ENCODE data around the gene SPARCL1. TPM values are rescaled to one million over a fixed set of nuclear protein-coding genes. Genes with fewer than 3 reads are reported as not detected.

SPARCL1 gene
- total and polyA plus RNA-seq, 2 donors (not counting 1 experiment from before 2014, with no cell fraction given) = 0.64 to 4.1 TPM

DNA sequence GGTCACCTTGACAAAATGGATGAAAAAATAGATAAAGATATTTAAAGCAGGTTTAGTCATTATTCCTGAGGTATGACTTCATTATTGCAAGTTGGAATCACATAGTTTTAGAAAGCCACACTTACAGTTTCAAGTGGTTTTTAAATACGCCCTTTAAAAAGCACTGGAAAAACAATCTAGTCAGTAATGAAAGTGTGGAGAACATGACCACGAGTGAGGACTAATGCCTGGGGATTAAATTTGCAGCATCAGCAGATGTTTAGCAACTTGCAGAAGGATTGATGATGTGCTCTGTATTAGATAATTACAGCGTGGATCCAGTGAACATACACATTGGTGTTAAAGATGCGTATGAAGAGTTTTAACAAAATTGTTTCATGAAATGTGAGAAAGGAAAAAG, 5.9 kb downstream of the SPARCL1 start:
- DNase-seq (ENCODE audit: low read depth in 2 of 2) = peak in 1 of 2 donors; percentile 65
- H3K79me2 ChIP-seq (ENCODE audit: control insufficient read depth, insufficient read depth, low read length) = no peaks in the 10 kb centered on the region
- H3K27ac ChIP-seq (ENCODE audit: insufficient read depth, low read length) = no peak overlapping the region
- H2AFZ ChIP-seq (ENCODE audit: low read length) = no peak overlapping the region
- H3K4me2 ChIP-seq (ENCODE audit: extremely low read depth, insufficient read depth, low read length) = no peak overlapping the region
- H4K20me1 ChIP-seq (ENCODE audit: control insufficient read depth, extremely low read depth, insufficient read depth, low read length) = no peaks in the 10 kb centered on the region
- H3K4me1 ChIP-seq (ENCODE audit: control insufficient read depth, extremely low read depth, insufficient read depth, low read length) = no peaks in the 10 kb centered on the region
- no peak overlapping the region for H3K4me3 ChIP-seq (replicated peaks in 1 of 4; ENCODE audit: control extremely low read depth in 1 of 4, insufficient read depth in 1 of 4, low read depth in 3 of 4, low read length in 4 of 4)
- TF ChIP-seq EZH2 (IDR thresholded peaks at IDR 0.05; ENCODE audit: low read length, missing control alignments) = no peak
- TF ChIP-seq, protein P1, sequence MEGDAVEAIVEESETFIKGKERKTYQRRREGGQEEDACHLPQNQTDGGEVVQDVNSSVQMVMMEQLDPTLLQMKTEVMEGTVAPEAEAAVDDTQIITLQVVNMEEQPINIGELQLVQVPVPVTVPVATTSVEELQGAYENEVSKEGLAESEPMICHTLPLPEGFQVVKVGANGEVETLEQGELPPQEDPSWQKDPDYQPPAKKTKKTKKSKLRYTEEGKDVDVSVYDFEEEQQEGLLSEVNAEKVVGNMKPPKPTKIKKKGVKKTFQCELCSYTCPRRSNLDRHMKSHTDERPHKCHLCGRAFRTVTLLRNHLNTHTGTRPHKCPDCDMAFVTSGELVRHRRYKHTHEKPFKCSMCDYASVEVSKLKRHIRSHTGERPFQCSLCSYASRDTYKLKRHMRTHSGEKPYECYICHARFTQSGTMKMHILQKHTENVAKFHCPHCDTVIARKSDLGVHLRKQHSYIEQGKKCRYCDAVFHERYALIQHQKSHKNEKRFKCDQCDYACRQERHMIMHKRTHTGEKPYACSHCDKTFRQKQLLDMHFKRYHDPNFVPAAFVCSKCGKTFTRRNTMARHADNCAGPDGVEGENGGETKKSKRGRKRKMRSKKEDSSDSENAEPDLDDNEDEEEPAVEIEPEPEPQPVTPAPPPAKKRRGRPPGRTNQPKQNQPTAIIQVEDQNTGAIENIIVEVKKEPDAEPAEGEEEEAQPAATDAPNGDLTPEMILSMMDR (conservative IDR thresholded peaks at IDR 0.05 in 1 of 2, IDR thresholded peaks at IDR 0.05 in 1 of 2; ENCODE audit: low read depth in 1 of 2, low read length in 2 of 2) = no peak
- no peak overlapping the region for H3K9ac ChIP-seq (ENCODE audit: insufficient read depth, low read length)
- no peaks in the 10 kb centered on the region for H3K36me3 ChIP-seq (ENCODE audit: control insufficient read depth, insufficient read depth, low read length)
- no peaks in the 10 kb centered on the region for H3K27me3 ChIP-seq (ENCODE audit: control insufficient read depth, insufficient read depth, low read length)
- H3K9me3 ChIP-seq (ENCODE audit: control insufficient read depth, insufficient read depth, low read depth, low read length) = no peaks in the 10 kb centered on the region

DNA sequence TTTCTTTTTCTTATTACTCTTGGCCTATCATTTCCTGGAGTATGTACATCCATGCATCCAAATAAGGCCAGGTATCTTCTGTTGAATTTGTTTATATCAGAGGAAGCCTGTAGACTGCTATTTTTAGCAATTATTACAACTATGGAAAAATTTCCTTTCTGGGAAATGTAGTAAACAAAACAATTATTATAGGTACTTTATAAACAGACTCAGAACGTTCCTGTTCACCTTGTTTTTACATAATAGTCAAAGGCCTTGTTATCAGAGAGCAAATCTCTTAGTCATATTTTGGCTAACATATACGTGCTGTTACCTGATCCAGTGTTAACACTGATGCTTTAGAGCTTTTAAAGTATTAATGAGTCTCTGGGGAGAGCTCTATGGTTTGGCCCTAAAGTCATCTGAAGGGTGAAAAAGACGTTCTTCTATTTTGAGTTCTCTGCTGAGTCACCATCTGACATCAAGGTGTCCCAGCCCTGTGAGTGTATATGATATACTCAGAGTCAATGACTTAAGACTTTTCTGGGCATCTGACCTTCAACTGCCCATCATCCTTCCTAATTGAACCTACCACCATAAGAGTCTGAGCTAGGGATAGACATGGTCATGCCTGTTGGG, 7.3 kb downstream of the SPARCL1 start:
- no peaks in the 10 kb centered on the region for H4K20me1 ChIP-seq (ENCODE audit: control insufficient read depth, extremely low read depth, insufficient read depth, low read length)
- no peaks in the 10 kb centered on the region for H3K79me2 ChIP-seq (ENCODE audit: control insufficient read depth, insufficient read depth, low read length)
- no peak overlapping the region for H3K4me3 ChIP-seq (replicated peaks in 1 of 4; ENCODE audit: control extremely low read depth in 1 of 4, insufficient read depth in 1 of 4, low read depth in 3 of 4, low read length in 4 of 4)
- no peaks in the 10 kb centered on the region for H3K36me3 ChIP-seq (ENCODE audit: control insufficient read depth, insufficient read depth, low read length)
- TF ChIP-seq EZH2 (IDR thresholded peaks at IDR 0.05; ENCODE audit: low read length, missing control alignments) = no peak
- no peak overlapping the region for H3K27ac ChIP-seq (ENCODE audit: insufficient read depth, low read length)
- H3K27me3 ChIP-seq (ENCODE audit: control insufficient read depth, insufficient read depth, low read length) = no peaks in the 10 kb centered on the region
- H3K9ac ChIP-seq (ENCODE audit: insufficient read depth, low read length) = no peak overlapping the region
- peak; percentile 65 to 78 for DNase-seq (ENCODE audit: low read depth in 2 of 2)
- H3K9me3 ChIP-seq (ENCODE audit: control insufficient read depth, insufficient read depth, low read depth, low read length) = no peaks in the 10 kb centered on the region
- H3K4me2 ChIP-seq (ENCODE audit: extremely low read depth, insufficient read depth, low read length) = peak overlapping the region; percentile 8
- no peaks in the 10 kb centered on the region for H3K4me1 ChIP-seq (ENCODE audit: control insufficient read depth, extremely low read depth, insufficient read depth, low read length)
- H2AFZ ChIP-seq (ENCODE audit: low read length) = no peak overlapping the region

DNA sequence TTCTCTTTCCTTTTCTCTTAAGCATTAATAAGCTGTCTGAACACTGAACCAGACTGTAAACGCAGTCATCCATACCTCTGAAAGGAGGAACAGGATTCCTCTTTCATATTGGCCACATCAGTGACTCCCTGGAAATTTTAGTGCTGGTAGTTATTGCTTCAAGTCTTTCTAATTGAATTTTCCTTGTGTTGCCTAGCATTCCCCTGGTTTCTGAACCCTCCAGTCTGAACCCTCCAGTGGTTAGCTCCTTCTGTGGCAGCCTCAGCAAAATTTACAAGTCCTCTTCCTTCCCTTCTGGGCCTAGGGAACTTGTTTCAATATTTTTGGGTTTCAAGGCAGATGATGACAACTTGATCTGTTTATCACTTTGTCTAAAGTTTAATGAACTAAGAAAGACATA, 7.9 kb downstream of the SPARCL1 start:
- no peak overlapping the region for H3K4me3 ChIP-seq (replicated peaks in 1 of 4; ENCODE audit: control extremely low read depth in 1 of 4, insufficient read depth in 1 of 4, low read depth in 3 of 4, low read length in 4 of 4)
- H3K4me1 ChIP-seq (ENCODE audit: control insufficient read depth, extremely low read depth, insufficient read depth, low read length) = no peaks in the 10 kb centered on the region
- H3K27me3 ChIP-seq (ENCODE audit: control insufficient read depth, insufficient read depth, low read length) = no peaks in the 10 kb centered on the region
- H3K79me2 ChIP-seq (ENCODE audit: control insufficient read depth, insufficient read depth, low read length) = no peaks in the 10 kb centered on the region
- H3K9ac ChIP-seq (ENCODE audit: insufficient read depth, low read length) = no peak overlapping the region
- no peak overlapping the region for H3K4me2 ChIP-seq (ENCODE audit: extremely low read depth, insufficient read depth, low read length)
- H3K27ac ChIP-seq (ENCODE audit: insufficient read depth, low read length) = no peak overlapping the region
- no peaks in the 10 kb centered on the region for H4K20me1 ChIP-seq (ENCODE audit: control insufficient read depth, extremely low read depth, insufficient read depth, low read length)
- DNase-seq (ENCODE audit: low read depth in 2 of 2) = no peak
- TF ChIP-seq, protein P1 (conservative IDR thresholded peaks at IDR 0.05 in 1 of 2, IDR thresholded peaks at IDR 0.05 in 1 of 2; ENCODE audit: low read depth in 1 of 2, low read length in 2 of 2) = no peak
- no peak for TF ChIP-seq EZH2 (IDR thresholded peaks at IDR 0.05; ENCODE audit: low read length, missing control alignments)
- H3K36me3 ChIP-seq (ENCODE audit: control insufficient read depth, insufficient read depth, low read length) = no peaks in the 10 kb centered on the region
- no peak overlapping the region for H2AFZ ChIP-seq (ENCODE audit: low read length)
- H3K9me3 ChIP-seq (ENCODE audit: control insufficient read depth, insufficient read depth, low read depth, low read length) = no peaks in the 10 kb centered on the region
